H1 (cell line): ENCODE results near the gene GRIK4. TPM values are rescaled to one million over a fixed set of nuclear protein-coding genes. Genes with fewer than 3 reads are reported as not detected.

ENCODE experiments used
- CTCF ChIA-PET: fragments of 300-600 bp; sonication (Branson Sonifier 250); formaldehyde crosslinking; loops from one replicate; lab custom pipeline; 2021; ENCODE audit not compliant: partially characterized antibody; lab: Charles Lee
- POLR2A ChIA-PET: fragments of 300-600 bp; sonication (Branson Sonifier 250); formaldehyde crosslinking; loops from one replicate; lab custom pipeline; 2021; ENCODE audit warnings: inconsistent platforms; ENCODE audit not compliant: partially characterized antibody; lab: Charles Lee
- DNase-seq, 2 experiments: peaks; one replicate each; pipeline versions ENCODE4 v3.0.0 to v3.0.0-alpha.2; 2010 to 2022; ENCODE audit warnings: low spot score in 2 of 2, low read depth in 1 of 2, mixed read lengths in 1 of 2
- FAIRE-seq: peaks from 2 replicates; lab custom pipeline; 2011; peaks lifted over from hg19 to GRCh38; lab: Jason Lieb, UNC
- H2AFZ ChIP-seq: 2 replicates; pipeline ENCODE4 v1.8.1; 2012; ENCODE audit warnings: low read length, inconsistent platforms
- H2AK5ac ChIP-seq: 2 replicates; pipeline ENCODE4 v1.6.1; 2013; ENCODE audit warnings: low read depth, low read length
- H2BK120ac ChIP-seq: replicated peaks from 2 replicates; pipeline ENCODE3; 2013; ENCODE audit warnings: low read depth, low read length, inconsistent platforms
- H2BK12ac ChIP-seq: 2 replicates; pipeline ENCODE4 v1.6.1; 2013; ENCODE audit warnings: low read depth, low read length
- H2BK15ac ChIP-seq: 2 replicates; pipeline ENCODE4 v1.6.1; 2013; ENCODE audit warnings: low read length
- H2BK20ac ChIP-seq: 2 replicates; pipeline ENCODE4 v1.6.1; 2013; ENCODE audit warnings: low read length
- H2BK5ac ChIP-seq: 2 replicates; pipeline ENCODE4 v1.6.1; 2013; ENCODE audit warnings: low read depth, low read length
- H3K14ac ChIP-seq: 2 replicates; pipeline ENCODE4 v1.6.1; 2013; ENCODE audit warnings: inconsistent platforms; ENCODE audit not compliant: insufficient read length
- H3K18ac ChIP-seq: 2 replicates; pipeline ENCODE4 v1.6.1; 2013; ENCODE audit warnings: low read length; ENCODE audit errors: extremely low read depth
- H3K23ac ChIP-seq: 2 replicates; pipeline ENCODE4 v1.6.1; 2013; ENCODE audit warnings: inconsistent platforms; ENCODE audit not compliant: insufficient read length
- H3K23me2 ChIP-seq: 2 replicates; pipeline ENCODE4 v1.6.1; 2013; ENCODE audit warnings: low read depth, low read length
- H3K27ac ChIP-seq: 2 replicates; pipeline ENCODE4 v1.6.1; 2011; ENCODE audit warnings: low read depth, low read length, inconsistent platforms
- H3K27me3 ChIP-seq, 4 experiments: replicated peaks in 1 of 4; 1 replicate in 1 of 4; 2 replicates in 3 of 4; pipeline versions ENCODE4 v1.6.1 to v1.8.1; 2011 to 2013; ENCODE audit warnings: low read length in 3 of 4, mild to moderate bottlenecking in 3 of 4, inconsistent platforms in 2 of 4, mixed read lengths in 2 of 4, moderate library complexity in 1 of 4; ENCODE audit not compliant: control insufficient read depth in 3 of 4, insufficient read depth in 3 of 4; ENCODE audit errors: extremely low read depth in 1 of 4
- H3K36me3 ChIP-seq, 4 experiments: 2 replicates each; pipeline versions ENCODE4 v1.6.1 to v1.8.1; 2011 to 2013; ENCODE audit warnings: mild to moderate bottlenecking in 4 of 4, low read length in 3 of 4, moderate library complexity in 2 of 4, control low read depth in 1 of 4, inconsistent platforms in 1 of 4; ENCODE audit not compliant: insufficient read depth in 4 of 4, control insufficient read depth in 2 of 4
- H3K4ac ChIP-seq: replicated peaks from 2 replicates; pipeline ENCODE3; 2013; ENCODE audit warnings: low read length, low read depth, mixed read lengths, inconsistent platforms; ENCODE audit not compliant: insufficient read length
- H3K4me1 ChIP-seq, 4 experiments: replicated peaks in 1 of 4; 1 replicate in 1 of 4; 2 replicates in 3 of 4; pipeline versions ENCODE4 v1.6.1 to v1.8.1; 2011 to 2013; ENCODE audit warnings: low read length in 3 of 4, inconsistent platforms in 2 of 4, mixed read lengths in 1 of 4; ENCODE audit not compliant: insufficient read depth in 4 of 4, control insufficient read depth in 3 of 4
- H3K4me2 ChIP-seq, 2 experiments: 2 replicates each; pipeline versions ENCODE4 v1.6.1 to v1.8.1; 2011 to 2013; ENCODE audit warnings: low read depth in 2 of 2, low read length in 2 of 2, control low read depth in 1 of 2, inconsistent platforms in 1 of 2, mild to moderate bottlenecking in 1 of 2; ENCODE audit not compliant: insufficient read depth in 1 of 2
- H3K4me3 ChIP-seq, 4 experiments: fragments of 200-600, 300-600 bp in 1 of 4; sonication (generic), shearing (Covaris generic), sonication (Bioruptor Twin) in 1 of 4; 2 replicates each; pipeline versions ENCODE4 v1.5.1 to v1.8.1; 2011 to 2016; ENCODE audit warnings: low read length in 4 of 4, low read depth in 3 of 4, control low read depth in 2 of 4, inconsistent platforms in 2 of 4, mild to moderate bottlenecking in 2 of 4, mixed read lengths in 1 of 4, moderate library complexity in 1 of 4; ENCODE audit not compliant: insufficient read depth in 2 of 4; ENCODE audit errors: extremely low read depth in 1 of 4
- H3K56ac ChIP-seq: replicated peaks from 2 replicates; pipeline ENCODE3; 2013; ENCODE audit warnings: low read depth, mild to moderate bottlenecking, mixed read lengths, low read length, inconsistent platforms; ENCODE audit not compliant: insufficient read length
- H3K79me1 ChIP-seq: 2 replicates; pipeline ENCODE4 v1.6.1; 2013; ENCODE audit warnings: low read depth, low read length, control low read depth
- H3K79me2 ChIP-seq, 2 experiments: 2 replicates each; pipeline versions ENCODE4 v1.6.1 to v1.8.1; 2012 to 2013; ENCODE audit warnings: low read length in 2 of 2, mild to moderate bottlenecking in 2 of 2, inconsistent platforms in 1 of 2; ENCODE audit not compliant: insufficient read depth in 2 of 2, control insufficient read depth in 1 of 2
- H3K9ac ChIP-seq, 4 experiments: replicated peaks in 1 of 4; 1 replicate in 1 of 4; 2 replicates in 3 of 4; pipeline versions ENCODE4 v1.6.1 to v1.8.1; 2011 to 2013; ENCODE audit warnings: low read depth in 3 of 4, low read length in 3 of 4, control low read depth in 2 of 4, mild to moderate bottlenecking in 2 of 4, moderate library complexity in 2 of 4, inconsistent platforms in 1 of 4; ENCODE audit errors: extremely low read depth in 1 of 4
- H3K9me3 ChIP-seq, 2 experiments: 2 replicates each; pipeline versions ENCODE4 v1.6.1 to v1.8.1; 2012 to 2013; ENCODE audit warnings: mild to moderate bottlenecking in 2 of 2, moderate library complexity in 2 of 2, control low read depth in 1 of 2, inconsistent platforms in 1 of 2, low read depth in 1 of 2, low read length in 1 of 2, mixed read lengths in 1 of 2; ENCODE audit not compliant: insufficient read depth in 2 of 2
- H4K20me1 ChIP-seq, 2 experiments: replicated peaks in 1 of 2; 2 replicates each; pipeline versions ENCODE3 to v1.8.1; 2011 to 2013; ENCODE audit warnings: inconsistent platforms in 2 of 2, low read length in 2 of 2, mild to moderate bottlenecking in 1 of 2; ENCODE audit not compliant: insufficient read depth in 2 of 2, control insufficient read depth in 1 of 2
- H4K5ac ChIP-seq: 2 replicates; pipeline ENCODE4 v1.6.1; 2013; ENCODE audit warnings: low read length, low read depth, mixed read lengths, inconsistent platforms; ENCODE audit not compliant: insufficient read length
- H4K8ac ChIP-seq: 2 replicates; pipeline ENCODE4 v1.8.0; 2013; ENCODE audit warnings: mild to moderate bottlenecking, moderate library complexity, low read length, inconsistent platforms; ENCODE audit not compliant: insufficient read depth; ENCODE audit errors: extremely low read depth
- H4K91ac ChIP-seq: replicated peaks from 2 replicates; pipeline ENCODE3; 2013; ENCODE audit warnings: low read length, mixed read lengths, inconsistent platforms; ENCODE audit not compliant: insufficient read length
- JUN ChIP-seq: IDR thresholded peaks from 2 replicates; pipeline ENCODE4 v1.6.1; 2011; ENCODE audit warnings: low read depth, mild to moderate bottlenecking, improper control_type of control experiment, low read length
- POLR2A ChIP-seq, 2 experiments: IDR thresholded peaks; 1 replicate in 1 of 2; 2 replicates in 1 of 2; pipeline ENCODE4 v1.6.1; 2011; ENCODE audit warnings: low read depth in 2 of 2, low read length in 2 of 2, mild to moderate bottlenecking in 2 of 2; ENCODE audit errors: control extremely low read depth in 1 of 2
- SIRT6 ChIP-seq: IDR thresholded peaks from one replicate; pipeline ENCODE4 v1.7.1; 2012; ENCODE audit warnings: low read length, inconsistent platforms
- WGBS, 2 experiments: shearing (Covaris generic) in 1 of 2; methylation state at CpG; one replicate each; pipeline versions ENCODE4 v1.1.6 to v1.1.7; 2013 to 2015; ENCODE audit warnings: low lambda C conversion rate in 2 of 2, mixed read lengths in 2 of 2, inconsistent platforms in 1 of 2, low coverage in 1 of 2, missing lambda C conversion rate in 1 of 2; ENCODE audit not compliant: insufficient replicate concordance in 2 of 2, insufficient coverage in 1 of 2, insufficient read length in 1 of 2; ENCODE audit errors: extremely low coverage in 1 of 2, missing lambda C conversion rate in 1 of 2; 5-methylcytosine and 5-hydroxymethylcytosine counted together
- polyA plus RNA-seq, 7 experiments: library from polyadenylated mRNA; depleted of rRNA in 3 of 7; stranded (reverse) in 5 of 7; unstranded in 2 of 7; fragments of >200 nt in 5 of 7; fragments of 200-250 nt in 2 of 7; gene quantifications; 1 replicate in 5 of 7; 2 replicates in 1 of 7; 4 replicates in 1 of 7; pipeline versions ENCODE4 v1.2.1 to v1.2.3, GENCODE V29; 2011 to 2013; ENCODE audit warnings: missing spikeins in 2 of 7, mixed read lengths in 2 of 7
- total RNA-seq: library from RNA; stranded (reverse); fragmentation: NEBNext Ultra II Directional; extraction: Animal tissue kit (Norgen Biotek cat#: 25700); gene quantifications from 2 replicates; pipeline ENCODE4 v1.2.1, GENCODE V29; 2021

Gene GRIK4
- total and polyA plus RNA-seq, 2 of the 8 experiments (the other 6 are each of a cell fraction or from before 2014, with no cell fraction given) = 1.2 to 2.9 TPM

DNA sequence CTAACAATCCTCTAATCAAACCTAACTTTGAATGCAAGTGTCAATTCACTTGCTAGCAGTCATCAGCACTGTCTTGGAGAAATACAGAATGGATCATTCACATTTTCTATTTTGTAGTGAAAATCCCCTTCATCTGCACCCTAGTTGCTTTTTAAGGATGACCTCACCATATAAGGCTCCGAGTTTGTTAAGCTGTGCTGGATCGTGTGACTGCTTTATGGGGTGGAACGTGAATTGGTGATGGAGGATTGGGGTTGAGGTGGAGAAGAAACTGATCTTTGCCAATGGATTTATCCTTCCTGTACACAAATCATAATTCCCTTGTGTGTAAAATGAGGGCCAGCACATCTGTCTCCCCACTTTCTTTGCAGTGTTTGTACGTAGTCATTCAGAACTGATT lies 426.7 kb downstream of the GRIK4 start:
- no peak overlapping the region for H3K56ac ChIP-seq
- H2BK12ac ChIP-seq = no peak overlapping the region
- no peaks in the 10 kb centered on the region for H3K79me1 ChIP-seq
- no peak overlapping the region; a peak in 2 of 4 replicates for H3K4me2 ChIP-seq
- no peak overlapping the region for H2BK20ac ChIP-seq
- H3K4ac ChIP-seq = no peak overlapping the region
- H3K14ac ChIP-seq = no peak overlapping the region
- no peak overlapping the region for H4K8ac ChIP-seq
- POLR2A ChIA-PET = no interaction called here
- no peaks in the 10 kb centered on the region for H4K20me1 ChIP-seq
- H3K36me3 ChIP-seq = no peaks in the 10 kb centered on the region
- H3K27me3 ChIP-seq = peaks cover 0 to under 1% (median 0%) of the 10 kb centered on the region in 4 experiments; a peak in 1 of 7 replicates
- no peaks in the 10 kb centered on the region for H3K23me2 ChIP-seq
- no peak overlapping the region for H4K5ac ChIP-seq
- no peak overlapping the region for H2AK5ac ChIP-seq
- H3K79me2 ChIP-seq = no peaks in the 10 kb centered on the region
- peaks cover 2 to 7% (median 6%) of the 10 kb centered on the region in 4 experiments; a peak in 6 of 7 replicates for H3K4me1 ChIP-seq
- H4K91ac ChIP-seq = no peak overlapping the region
- CTCF ChIA-PET = interaction anchor here (1.1 to 12.8 kb wide), 4 partner anchors 12 to 278 kb away, joined by 3 to 218 read pairs (median 8); no protein-coding TSS in a partner anchor
- no peak overlapping the region for H3K4me3 ChIP-seq
- no peak overlapping the region for H3K23ac ChIP-seq
- 70% methylated on average over 4 of the region's 4 CpGs; no CpG with 5 or more reads in 1 of the 2 experiments for WGBS, 2 experiments
- H3K9me3 ChIP-seq = no peaks in the 10 kb centered on the region
- TF ChIP-seq JUN (no peak), POLR2A (IDR thresholded peaks at IDR 0.05; ENCODE audit: control extremely low read depth in 1 of 2, low read depth in 2 of 2, low read length in 2 of 2) (no peak), SIRT6 (no peak)
- TF ChIP-seq, all 59 proteins: peak for 0
- Histone ChIP-seq H2BK15ac (no peak overlapping the region), H3K9ac (no peak overlapping the region; a peak in 1 of 7 replicates), H2BK120ac (no peak overlapping the region), H2AFZ (no peak overlapping the region), H3K27ac (no peak overlapping the region), H3K18ac (no peak overlapping the region), H2BK5ac (no peak overlapping the region)
- DNase-seq (no peak), FAIRE-seq (peak; percentile 36)
